Parathyroid adenoma (tissue), 2 donors: ENCODE measurements around the gene SMARCA2.

Source experiments
- H2AFZ ChIP-seq: fragments of 300-600 bp; sonication (generic); one replicate; pipeline ENCODE4 v1.7.0; 2017; ENCODE audit warnings: antibody characterized with exemption, mild to moderate bottlenecking
- H3K27ac ChIP-seq: fragments of 300-600 bp; sonication (generic); one replicate; pipeline ENCODE4 v1.7.0; 2017
- H3K27me3 ChIP-seq: fragments of 300-600 bp; sonication (generic); one replicate; pipeline ENCODE4 v1.7.0; 2017; ENCODE audit warnings: low read length; ENCODE audit not compliant: control insufficient read depth, insufficient read depth
- H3K36me3 ChIP-seq: fragments of 300-600 bp; sonication (generic); one replicate; pipeline ENCODE4 v1.7.0; 2017; ENCODE audit warnings: low read length; ENCODE audit not compliant: control insufficient read depth, insufficient read depth
- H3K4me1 ChIP-seq: fragments of 300-600 bp; sonication (generic); one replicate; pipeline ENCODE4 v1.7.0; 2017; ENCODE audit warnings: control low read depth
- H3K4me2 ChIP-seq: fragments of 300-600 bp; sonication (generic); one replicate; pipeline ENCODE4 v1.7.0; 2017; ENCODE audit warnings: low read length
- H3K4me3 ChIP-seq: fragments of 300-600 bp; sonication (generic); one replicate; pipeline ENCODE4 v1.7.0; 2017; ENCODE audit warnings: low read depth, low read length
- H3K79me2 ChIP-seq: fragments of 300-600 bp; sonication (generic); one replicate; pipeline ENCODE4 v1.7.0; 2017; ENCODE audit warnings: control low read depth
- H3K9ac ChIP-seq: fragments of 300-600 bp; sonication (generic); one replicate; pipeline ENCODE4 v1.7.0; 2017; ENCODE audit warnings: mild to moderate bottlenecking
- H3K9me3 ChIP-seq: fragments of 300-600 bp; sonication (generic); one replicate; pipeline ENCODE4 v1.7.0; 2017; ENCODE audit warnings: low read length; ENCODE audit not compliant: control insufficient read depth
- TF ChIP-seq, protein P1 (sequence below): fragments of 300-600 bp; sonication (generic); IDR thresholded peaks from one replicate; pipeline ENCODE4 v1.7.0; 2017; ENCODE audit warnings: antibody characterized with exemption, mild to moderate bottlenecking
- donor health status: primary hyperparathyroidism.

The SMARCA2 gene

GRCh38 chr9:2157277-2158110 is 142.3 kb downstream of the SMARCA2 start:
- no peaks in the 10 kb centered on the region for H3K9me3 ChIP-seq
- no peaks in the 10 kb centered on the region for H3K4me1 ChIP-seq
- no peaks in the 10 kb centered on the region for H3K36me3 ChIP-seq
- H3K9ac ChIP-seq, result no peak overlapping the region
- H3K27me3 ChIP-seq, result no peaks in the 10 kb centered on the region
- peaks cover 3% of the 10 kb centered on the region for H3K79me2 ChIP-seq
- H2AFZ ChIP-seq, result no peak overlapping the region
- no peak overlapping the region for H3K27ac ChIP-seq
- H3K4me2 ChIP-seq, result peak overlapping the region; percentile 42
- H3K4me3 ChIP-seq, result no peak overlapping the region
- TF ChIP-seq, protein P1, sequence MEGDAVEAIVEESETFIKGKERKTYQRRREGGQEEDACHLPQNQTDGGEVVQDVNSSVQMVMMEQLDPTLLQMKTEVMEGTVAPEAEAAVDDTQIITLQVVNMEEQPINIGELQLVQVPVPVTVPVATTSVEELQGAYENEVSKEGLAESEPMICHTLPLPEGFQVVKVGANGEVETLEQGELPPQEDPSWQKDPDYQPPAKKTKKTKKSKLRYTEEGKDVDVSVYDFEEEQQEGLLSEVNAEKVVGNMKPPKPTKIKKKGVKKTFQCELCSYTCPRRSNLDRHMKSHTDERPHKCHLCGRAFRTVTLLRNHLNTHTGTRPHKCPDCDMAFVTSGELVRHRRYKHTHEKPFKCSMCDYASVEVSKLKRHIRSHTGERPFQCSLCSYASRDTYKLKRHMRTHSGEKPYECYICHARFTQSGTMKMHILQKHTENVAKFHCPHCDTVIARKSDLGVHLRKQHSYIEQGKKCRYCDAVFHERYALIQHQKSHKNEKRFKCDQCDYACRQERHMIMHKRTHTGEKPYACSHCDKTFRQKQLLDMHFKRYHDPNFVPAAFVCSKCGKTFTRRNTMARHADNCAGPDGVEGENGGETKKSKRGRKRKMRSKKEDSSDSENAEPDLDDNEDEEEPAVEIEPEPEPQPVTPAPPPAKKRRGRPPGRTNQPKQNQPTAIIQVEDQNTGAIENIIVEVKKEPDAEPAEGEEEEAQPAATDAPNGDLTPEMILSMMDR, result no peak

DNA sequence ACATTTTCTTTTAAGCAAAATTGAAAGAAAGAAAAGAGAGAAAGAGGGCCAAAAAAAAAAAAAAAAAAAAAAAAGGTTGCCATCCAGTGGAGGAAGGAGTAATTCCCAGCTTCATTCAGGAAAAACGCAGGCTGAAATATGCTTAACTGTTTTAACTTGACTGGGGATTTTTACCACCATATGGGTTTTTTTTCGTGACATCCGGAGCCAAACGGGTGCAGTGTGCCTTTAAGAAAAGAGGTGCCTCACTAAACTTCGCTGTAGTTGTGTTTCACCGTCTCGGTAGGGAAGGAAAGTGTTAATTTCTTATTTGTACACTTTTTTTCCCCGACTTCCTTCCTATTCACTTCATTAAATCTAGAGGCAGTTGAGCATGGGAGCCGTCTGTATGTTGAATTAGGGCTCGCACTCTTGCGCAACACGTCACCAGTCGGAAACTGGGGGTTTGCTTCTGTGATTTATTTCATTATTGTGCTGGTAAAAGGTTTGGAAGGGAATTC is 143.0 kb downstream of the SMARCA2 start:
- H3K36me3 ChIP-seq, result no peaks in the 10 kb centered on the region
- no peak overlapping the region for H3K9ac ChIP-seq
- peaks cover 3% of the 10 kb centered on the region for H3K79me2 ChIP-seq
- no peak overlapping the region for H2AFZ ChIP-seq
- no peaks in the 10 kb centered on the region for H3K9me3 ChIP-seq
- peak overlapping the region; percentile 19 for H3K27ac ChIP-seq
- no peaks in the 10 kb centered on the region for H3K4me1 ChIP-seq
- peak overlapping the region; percentile 42 for H3K4me2 ChIP-seq
- H3K4me3 ChIP-seq, result no peak overlapping the region
- H3K27me3 ChIP-seq, result no peaks in the 10 kb centered on the region
- TF ChIP-seq, protein P1, result no peak

DNA sequence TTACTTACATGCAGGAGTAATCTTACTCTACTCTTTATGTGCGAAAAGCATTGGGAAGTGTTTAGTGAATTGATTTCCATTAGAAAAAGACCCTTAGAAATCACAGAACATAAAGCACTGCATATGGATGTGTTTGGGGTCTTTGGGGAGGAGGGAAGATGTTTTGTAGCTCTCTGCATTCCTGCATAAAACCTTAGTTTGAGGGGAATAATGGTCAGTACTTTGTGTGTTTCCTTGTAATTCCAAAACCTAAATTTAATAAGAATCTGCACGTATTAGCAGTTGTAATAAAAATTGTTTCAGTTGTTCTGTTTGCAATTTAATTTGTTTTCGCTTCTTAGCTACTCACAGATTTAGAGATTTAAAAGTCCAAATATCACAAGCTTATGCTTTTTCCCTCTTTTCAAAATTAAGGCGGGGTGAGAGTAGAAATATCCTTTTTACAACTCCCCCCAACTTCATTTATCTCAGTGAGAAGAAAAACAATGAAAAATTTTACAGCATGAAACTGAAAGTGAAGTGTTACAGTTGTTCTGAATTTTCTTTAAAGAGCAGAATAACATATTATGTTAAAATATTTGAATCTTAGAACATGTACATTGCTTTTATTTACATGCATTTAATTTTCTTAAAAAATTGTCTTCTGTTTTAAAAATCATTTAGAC is 143.8 kb downstream of the SMARCA2 start:
- Histone ChIP-seq H3K4me1 (no peaks in the 10 kb centered on the region), H3K79me2 (peaks cover 3% of the 10 kb centered on the region), H3K4me3 (no peak overlapping the region), H2AFZ (no peak overlapping the region), H3K27me3 (no peaks in the 10 kb centered on the region), H3K9ac (no peak overlapping the region), H3K9me3 (no peaks in the 10 kb centered on the region), H3K36me3 (no peaks in the 10 kb centered on the region), H3K27ac (no peak overlapping the region), H3K4me2 (peak overlapping the region; percentile 42)
- TF ChIP-seq, protein P1, result no peak

DNA sequence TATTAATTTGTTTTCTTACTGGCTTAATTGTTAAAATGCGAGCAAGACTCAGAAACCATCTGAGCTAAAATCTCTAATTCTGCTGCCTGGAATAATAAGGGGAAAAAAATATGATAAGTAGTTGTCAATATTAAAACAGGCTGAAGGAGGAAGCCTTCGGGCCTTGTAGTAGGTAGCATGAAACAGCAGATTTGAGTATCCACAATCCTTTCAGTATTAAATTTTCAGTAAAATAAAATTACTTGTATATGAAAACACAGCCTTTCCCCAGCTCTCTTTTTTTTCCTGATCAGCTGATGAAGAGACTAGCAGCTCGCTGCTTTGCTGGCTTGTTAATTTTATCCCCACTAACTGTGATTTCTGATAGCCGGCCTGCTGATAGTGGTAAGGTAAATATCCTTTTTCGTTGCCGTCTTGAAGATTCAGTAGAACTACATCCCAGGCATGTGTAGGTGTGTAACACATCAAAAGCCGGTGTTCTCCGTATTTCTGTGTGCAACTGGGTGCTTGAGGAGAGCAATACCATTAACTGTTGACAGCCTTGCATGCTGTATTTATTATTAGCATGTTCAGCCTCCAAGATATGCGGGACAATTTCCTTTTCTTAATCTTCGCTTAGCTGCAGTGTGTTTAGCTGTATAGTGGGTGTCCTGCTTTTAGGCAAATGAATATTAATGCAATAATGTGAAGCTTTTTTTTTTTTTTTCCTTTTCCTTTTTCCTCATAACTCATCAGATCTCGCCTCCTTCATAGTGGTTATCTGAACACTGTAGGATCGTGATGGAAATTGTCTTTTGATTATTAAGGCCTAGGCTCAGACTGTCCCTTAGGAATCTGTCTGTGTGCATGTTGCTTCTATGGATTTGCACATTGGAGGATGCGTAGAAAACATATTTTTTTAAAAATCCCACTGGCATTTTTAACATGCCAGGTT is 144.6 kb downstream of the SMARCA2 start:
- no peak overlapping the region for H2AFZ ChIP-seq
- H3K4me2 ChIP-seq, result peak overlapping the region; percentile 22
- no peak overlapping the region for H3K27ac ChIP-seq
- no peaks in the 10 kb centered on the region for H3K4me1 ChIP-seq
- TF ChIP-seq, protein P1, result no peak
- peak overlapping the region; percentile 9 for H3K4me3 ChIP-seq
- H3K9ac ChIP-seq, result no peak overlapping the region
- no peaks in the 10 kb centered on the region for H3K9me3 ChIP-seq
- H3K79me2 ChIP-seq, result peaks cover 6% of the 10 kb centered on the region
- H3K27me3 ChIP-seq, result no peaks in the 10 kb centered on the region
- no peaks in the 10 kb centered on the region for H3K36me3 ChIP-seq
